K562 (cell line): ENCODE measurements around the gene WDR64.

Experiments
- CTCF ChIP-seq, 3 experiments: IDR thresholded peaks in 2 of 3; conservative IDR thresholded peaks in 1 of 3; 2 replicates each; pipeline ENCODE4 v1.5.1; 2011 to 2012; ENCODE audit warnings: low read length in 3 of 3, mild to moderate bottlenecking in 3 of 3, control low read depth in 2 of 3, improper control_type of control experiment in 1 of 3, inconsistent platforms in 1 of 3, low read depth in 1 of 3, mixed read lengths in 1 of 3, moderate library complexity in 1 of 3; ENCODE audit not compliant: insufficient read depth in 2 of 3
- KLF16 ChIP-seq: IDR thresholded peaks from 2 replicates; pipeline ENCODE4 v1.6.1; 2016; ENCODE audit warnings: antibody characterized with exemption
- ZNF668 ChIP-seq: fragments of 250-450 bp; sonication (Bioruptor Pico); IDR thresholded peaks from 2 replicates; pipeline ENCODE4 v1.8.0; 2022; ENCODE audit warnings: mild to moderate bottlenecking, inconsistent platforms
- TF ChIP-seq, protein P1 (sequence below): sonication (generic); formaldehyde crosslinking; IDR thresholded peaks from 2 replicates; pipeline ENCODE4 v1.8.1; 2022; ENCODE audit warnings: missing genetic modification reagents

GRCh38 chr1:241733899-241734298, 81.8 kb downstream of the WDR64 start:
- TF ChIP-seq, protein P1, sequence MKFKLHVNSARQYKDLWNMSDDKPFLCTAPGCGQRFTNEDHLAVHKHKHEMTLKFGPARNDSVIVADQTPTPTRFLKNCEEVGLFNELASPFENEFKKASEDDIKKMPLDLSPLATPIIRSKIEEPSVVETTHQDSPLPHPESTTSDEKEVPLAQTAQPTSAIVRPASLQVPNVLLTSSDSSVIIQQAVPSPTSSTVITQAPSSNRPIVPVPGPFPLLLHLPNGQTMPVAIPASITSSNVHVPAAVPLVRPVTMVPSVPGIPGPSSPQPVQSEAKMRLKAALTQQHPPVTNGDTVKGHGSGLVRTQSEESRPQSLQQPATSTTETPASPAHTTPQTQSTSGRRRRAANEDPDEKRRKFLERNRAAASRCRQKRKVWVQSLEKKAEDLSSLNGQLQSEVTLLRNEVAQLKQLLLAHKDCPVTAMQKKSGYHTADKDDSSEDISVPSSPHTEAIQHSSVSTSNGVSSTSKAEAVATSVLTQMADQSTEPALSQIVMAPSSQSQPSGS (CRISPR knock-in tag), result no peak
- TF ChIP-seq CTCF (IDR thresholded peaks at IDR 0.05 in 2 of 3, conservative IDR thresholded peaks at IDR 0.05 in 1 of 3; ENCODE audit: insufficient read depth in 2 of 3, low read depth in 1 of 3, low read length in 3 of 3) (no peak), ZNF668 (CRISPR knock-in tag) (no peak), KLF16 (0 out of 2 replicates have a peak, but pooled peaks have one; percentile 4)
